ENCODE results near the gene ACTRT3.
"Not testable (repeated sequence)": the region's sequence is repeated elsewhere in the genome, so short reads cannot be mapped to it uniquely, and the experiment has no call there.

The ACTRT3 gene

GRCh38 chr3:169772305-169772896 is 3.0 kb upstream of the ACTRT3 start:
- DNase-seq: peak; percentile 95

- DNase-seq: peak; percentile 95
These were observed 2.3 kb upstream of the ACTRT3 start for GRCh38 chr3:169771497-169772304.

GRCh38 chr3:169764882-169765612 is 4.3 kb downstream of the ACTRT3 start, which contains the start of gene TERC:
Gene TERC, minus strand, starts transcription at chr3:169765060.
- DNase-seq: peak; percentile 99

DNA sequence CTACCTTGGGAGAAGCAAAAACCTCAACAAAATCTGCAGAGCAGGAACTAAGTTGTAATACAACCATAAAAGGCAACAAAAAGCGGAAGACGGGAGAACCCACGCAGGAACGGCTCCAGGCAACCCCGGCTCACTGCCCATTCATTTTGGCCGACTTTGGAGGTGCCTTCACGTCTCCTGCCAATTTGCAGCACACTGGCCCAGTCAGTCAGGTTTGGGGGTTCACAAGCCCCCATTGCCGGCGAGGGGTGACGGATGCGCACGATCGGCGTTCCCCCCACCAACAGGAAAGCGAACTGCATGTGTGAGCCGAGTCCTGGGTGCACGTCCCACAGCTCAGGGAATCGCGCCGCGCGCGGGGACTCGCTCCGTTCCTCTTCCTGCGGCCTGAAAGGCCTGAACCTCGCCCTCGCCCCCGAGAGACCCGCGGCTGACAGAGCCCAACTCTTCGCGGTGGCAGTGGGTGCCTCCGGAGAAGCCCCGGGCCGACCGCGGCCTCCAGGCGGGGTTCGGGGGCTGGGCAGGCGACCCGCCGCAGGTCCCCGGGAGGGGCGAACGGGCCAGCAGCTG is 5.0 kb downstream of the ACTRT3 start:
- DNase-seq: peak; percentile 75

- peak; percentile 39 for DNase-seq
These were observed 8.9 kb downstream of the ACTRT3 start for GRCh38 chr3:169760479-169760878.

DNA sequence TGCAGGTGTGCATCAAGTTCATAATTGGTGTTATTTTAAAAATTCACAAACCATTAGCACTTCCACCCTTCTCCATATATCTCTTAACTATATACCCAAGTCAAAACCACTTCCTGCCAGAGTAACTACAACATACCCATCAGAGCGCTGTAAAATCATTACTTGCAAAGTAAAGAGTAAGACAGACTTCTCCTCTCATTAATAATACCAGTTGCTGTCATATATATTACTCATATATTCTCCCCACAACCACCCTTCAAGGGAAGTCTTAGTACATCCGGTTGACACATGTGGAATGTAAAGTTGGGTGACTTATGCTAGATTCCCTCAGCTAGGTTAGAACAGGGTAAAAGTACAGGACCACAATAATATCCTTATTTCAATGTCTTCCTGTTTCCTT is 10.1 kb downstream of the ACTRT3 start:
- no peak for DNase-seq

GRCh38 chr3:169758359-169758994 is 10.9 kb downstream of the ACTRT3 start:
- DNase-seq: no peak

DNA sequence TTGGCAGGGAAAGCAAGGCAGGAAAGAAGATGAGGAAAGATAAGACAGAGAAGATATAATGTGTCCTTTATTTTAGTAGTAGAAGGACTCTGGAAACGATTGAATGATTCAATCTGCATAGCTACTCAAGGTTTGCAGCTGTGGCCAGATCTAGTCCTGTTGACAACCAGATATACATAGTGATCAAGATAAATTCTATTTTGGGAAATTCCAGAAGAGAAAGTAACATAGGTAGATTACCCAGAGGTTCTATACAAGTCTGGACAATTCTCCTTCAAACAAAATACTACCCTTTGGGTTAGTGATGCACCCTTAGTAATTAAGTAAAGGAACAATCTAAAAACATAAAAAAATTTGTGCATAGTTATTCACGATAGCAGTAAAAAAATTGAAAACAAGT is 13.9 kb downstream of the ACTRT3 start:
- DNase-seq: no peak

- DNase-seq: no peak
These were observed 14.7 kb downstream of the ACTRT3 start for GRCh38 chr3:169754711-169755110.

GRCh38 chr3:169751875-169752274 is 17.5 kb downstream of the ACTRT3 start:
- no peak for DNase-seq

GRCh38 chr3:169750665-169751064 is 18.7 kb downstream of the ACTRT3 start:
- DNase-seq: no peak

GRCh38 chr3:169748670-169749069 is 20.7 kb downstream of the ACTRT3 start:
- DNase-seq: peak; percentile 67

DNA sequence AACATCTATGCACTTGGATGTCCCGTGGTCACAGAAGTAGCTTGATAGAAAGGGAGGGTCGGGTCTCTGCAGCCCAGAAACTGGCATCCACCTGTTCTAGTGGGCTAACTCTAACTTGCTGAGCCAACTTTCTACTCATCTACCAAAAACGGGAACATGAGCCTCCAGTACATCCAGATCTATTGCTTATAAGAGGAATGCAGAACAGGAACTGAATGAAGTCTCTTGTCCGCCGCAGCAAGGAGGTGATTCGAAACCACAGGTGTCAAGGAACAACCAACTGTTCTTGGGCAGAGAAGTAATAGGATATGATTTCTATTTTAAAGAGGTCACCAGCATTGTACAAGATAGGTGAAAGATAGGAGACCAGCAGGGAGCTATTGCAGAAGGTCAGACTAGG is 22.4 kb downstream of the ACTRT3 start:
- no peak for DNase-seq

DNA sequence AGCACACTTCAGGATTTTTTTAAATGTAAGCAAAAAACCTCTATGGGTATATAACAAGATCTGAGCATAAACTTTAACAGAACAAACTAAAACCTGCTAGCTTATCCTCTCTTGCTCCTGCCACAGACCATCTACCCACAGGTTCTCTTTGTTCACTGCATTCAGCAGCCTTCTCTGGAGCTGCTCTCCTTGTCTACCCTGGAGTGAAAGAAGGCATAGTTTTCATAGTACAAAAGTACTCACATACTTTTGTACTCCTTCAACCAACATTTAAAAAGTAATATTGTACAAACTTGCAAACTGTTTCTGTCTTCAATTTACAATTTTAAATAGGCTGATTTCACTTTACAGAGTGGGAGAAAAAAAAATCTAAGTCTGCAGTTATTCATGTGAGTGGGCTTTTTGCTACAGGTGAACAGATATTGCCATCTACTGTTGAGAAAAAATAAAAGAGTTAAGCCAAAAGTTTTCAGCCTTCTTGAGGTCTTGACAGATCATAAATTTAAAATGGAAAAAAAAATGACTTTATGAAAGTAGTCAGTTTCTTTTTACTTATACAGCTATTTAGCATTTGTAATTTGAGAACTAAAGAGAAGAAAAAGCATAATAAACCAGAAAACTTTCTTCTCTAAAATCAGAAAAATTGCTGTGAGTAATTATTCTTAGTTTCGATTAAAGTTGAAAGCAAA is 24.9 kb downstream of the ACTRT3 start:
- DNase-seq: peak; percentile 59

DNA sequence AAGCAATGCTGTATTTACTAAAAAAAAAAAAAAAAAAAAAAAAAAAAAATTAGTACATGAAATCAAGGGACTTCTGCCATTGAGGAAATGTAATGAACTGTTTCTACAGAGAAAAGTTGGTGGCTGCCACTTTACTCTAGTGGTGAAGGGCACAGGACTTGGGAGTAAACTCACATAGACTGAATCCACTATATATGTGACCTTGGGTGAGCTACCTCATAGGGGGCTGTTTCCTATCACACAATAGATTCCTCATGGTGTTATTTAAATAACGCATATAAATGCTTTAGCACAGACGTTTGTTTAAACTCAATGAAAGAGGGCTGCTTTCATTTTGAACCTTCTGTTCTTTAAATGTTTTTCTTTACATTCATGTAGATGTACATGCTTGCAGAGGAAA is 30.3 kb downstream of the ACTRT3 start:
- DNase-seq: no peak

DNA sequence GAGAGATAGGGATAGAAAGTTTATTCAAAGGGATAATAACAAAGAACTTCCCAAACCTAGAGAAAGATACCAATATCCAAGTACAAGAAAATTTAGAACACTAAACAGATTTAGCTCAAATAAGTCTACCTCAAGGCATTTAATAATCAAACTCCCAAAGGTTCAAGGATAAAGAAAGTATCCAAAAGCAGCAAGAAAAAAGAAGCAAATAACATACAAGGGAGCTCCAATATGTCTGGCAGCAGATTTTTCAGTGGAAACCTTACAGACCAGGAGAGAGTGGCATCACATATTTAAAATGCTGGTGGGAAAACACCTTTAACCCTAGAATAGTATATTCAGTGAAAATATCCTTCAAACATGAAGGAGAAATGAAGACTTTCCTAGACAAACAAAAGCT is 37.5 kb downstream of the ACTRT3 start:
- DNase-seq: not testable (repeated sequence)

- peak; percentile 11 for DNase-seq
These were observed 46.6 kb downstream of the ACTRT3 start for GRCh38 chr3:169722724-169723123.

- not testable (repeated sequence) for DNase-seq
These were observed 50.9 kb downstream of the ACTRT3 start for GRCh38 chr3:169718415-169718814.
